H9 (cell line): ENCODE measurements around the gene MCHR2. TPM values are rescaled to one million over a fixed set of nuclear protein-coding genes. Genes with fewer than 3 reads are reported as not detected.

Experiments used
- DNase-seq: peaks from one replicate; pipeline ENCODE4 v3.0.0-alpha.2; 2017
- H2AFZ ChIP-seq: one replicate; pipeline ENCODE4 v1.6.1; 2013; ENCODE audit warnings: mild to moderate bottlenecking, low read length, control low read depth, moderate library complexity
- H2AK5ac ChIP-seq: 2 replicates; pipeline ENCODE4 v1.6.1; 2013; ENCODE audit warnings: low read length, control low read depth, mixed read lengths; ENCODE audit not compliant: insufficient read length
- H2BK120ac ChIP-seq: one replicate; pipeline ENCODE4 v1.6.1; 2013; ENCODE audit warnings: low read depth, mild to moderate bottlenecking, low read length, control low read depth, inconsistent platforms; ENCODE audit not compliant: poor library complexity, severe bottlenecking
- H2BK12ac ChIP-seq: 2 replicates; pipeline ENCODE4 v1.6.1; 2013; ENCODE audit warnings: low read length, control low read depth, mixed read lengths, low read depth; ENCODE audit not compliant: insufficient read length
- H2BK15ac ChIP-seq: 2 replicates; pipeline ENCODE4 v1.6.1; 2013; ENCODE audit warnings: low read depth, low read length, control low read depth
- H2BK20ac ChIP-seq: one replicate; pipeline ENCODE4 v1.6.1; 2013; ENCODE audit warnings: low read depth, mild to moderate bottlenecking, low read length, control low read depth, inconsistent platforms; ENCODE audit not compliant: poor library complexity, severe bottlenecking
- H2BK5ac ChIP-seq: 2 replicates; pipeline ENCODE4 v1.6.1; 2013; ENCODE audit warnings: low read length, control low read depth, mixed read lengths; ENCODE audit not compliant: insufficient read length
- H3K14ac ChIP-seq: 2 replicates; pipeline ENCODE4 v1.6.1; 2013; ENCODE audit warnings: low read length, control low read depth; ENCODE audit not compliant: insufficient read depth
- H3K18ac ChIP-seq: 2 replicates; pipeline ENCODE4 v1.6.1; 2013; ENCODE audit warnings: low read depth, mild to moderate bottlenecking, mixed read lengths, low read length, control low read depth; ENCODE audit not compliant: insufficient read length
- H3K23ac ChIP-seq: 2 replicates; pipeline ENCODE4 v1.6.1; 2013; ENCODE audit warnings: low read length, control low read depth, mixed read lengths, low read depth; ENCODE audit not compliant: insufficient read length
- H3K23me2 ChIP-seq: 2 replicates; pipeline ENCODE4 v1.6.1; 2013; ENCODE audit warnings: low read depth, mild to moderate bottlenecking, mixed read lengths, low read length, control low read depth; ENCODE audit not compliant: insufficient read length, poor library complexity, severe bottlenecking
- H3K27ac ChIP-seq: 2 replicates; pipeline ENCODE4 v1.5.1; 2013; ENCODE audit warnings: low read length, control low read depth, mixed read lengths, low read depth; ENCODE audit not compliant: insufficient read length
- H3K27me3 ChIP-seq: 2 replicates; pipeline ENCODE4 v1.6.1; 2013; ENCODE audit warnings: low read length, control low read depth, inconsistent platforms; ENCODE audit not compliant: insufficient read depth
- H3K4ac ChIP-seq: 2 replicates; pipeline ENCODE4 v1.6.1; 2013; ENCODE audit warnings: low read depth, mild to moderate bottlenecking, control low read depth, inconsistent platforms, low read length, moderate library complexity
- H3K4me1 ChIP-seq: 2 replicates; pipeline ENCODE4 v1.6.1; 2013; ENCODE audit warnings: low read length, control low read depth, inconsistent platforms; ENCODE audit not compliant: insufficient read depth
- H3K4me2 ChIP-seq: 2 replicates; pipeline ENCODE4 v1.6.1; 2013; ENCODE audit warnings: low read length, control low read depth, mixed read lengths; ENCODE audit not compliant: insufficient read length, insufficient read depth
- H3K56ac ChIP-seq: 2 replicates; pipeline ENCODE4 v1.6.1; 2013; ENCODE audit warnings: low read depth, mild to moderate bottlenecking, mixed read lengths, low read length, control low read depth; ENCODE audit not compliant: insufficient read length
- H3K79me1 ChIP-seq: 2 replicates; pipeline ENCODE4 v1.6.1; 2013; ENCODE audit warnings: low read depth, mild to moderate bottlenecking, moderate library complexity, low read length, control low read depth, inconsistent platforms; ENCODE audit not compliant: insufficient read depth, poor library complexity, severe bottlenecking
- H3K79me2 ChIP-seq: 2 replicates; pipeline ENCODE4 v1.6.1; 2013; ENCODE audit warnings: low read length, control low read depth, inconsistent platforms; ENCODE audit not compliant: insufficient read depth
- H3K9ac ChIP-seq: 2 replicates; pipeline ENCODE4 v1.6.1; 2013; ENCODE audit warnings: low read length, control low read depth, mixed read lengths; ENCODE audit not compliant: insufficient read length; ENCODE audit errors: extremely low read depth
- H3K9me3 ChIP-seq: one replicate; pipeline ENCODE4 v1.6.1; 2013; ENCODE audit warnings: low read depth, low read length, inconsistent platforms; ENCODE audit not compliant: control insufficient read depth
- H3T11ph ChIP-seq: one replicate; pipeline ENCODE4 v1.6.1; 2013; ENCODE audit warnings: mild to moderate bottlenecking, low read length, control low read depth, inconsistent platforms
- H4K20me1 ChIP-seq: one replicate; pipeline ENCODE4 v1.6.1; 2013; ENCODE audit not compliant: control insufficient read depth, insufficient read length, insufficient read depth
- H4K5ac ChIP-seq: 2 replicates; pipeline ENCODE4 v1.6.1; 2013; ENCODE audit warnings: low read depth, mild to moderate bottlenecking, mixed read lengths, low read length, control low read depth; ENCODE audit not compliant: insufficient read length
- H4K8ac ChIP-seq: replicated peaks from 2 replicates; pipeline ENCODE4 v1.6.1; 2013; ENCODE audit warnings: low read length, control low read depth, mixed read lengths, low read depth; ENCODE audit not compliant: insufficient read length
- H4K91ac ChIP-seq: 2 replicates; pipeline ENCODE4 v1.6.1; 2013; ENCODE audit warnings: low read depth, mild to moderate bottlenecking, moderate library complexity, mixed read lengths, low read length, control low read depth; ENCODE audit not compliant: insufficient read length
- H3K27ac Mint-ChIP-seq, 3 experiments: 2 replicates in 2 of 3; 3 replicates in 1 of 3; pipeline ENCODE4 v1.8.0; 2020 to 2021; ENCODE audit warnings: mixed read lengths in 3 of 3, mild to moderate bottlenecking in 1 of 3, moderate library complexity in 1 of 3
- H3K27me3 Mint-ChIP-seq: 2 replicates; pipeline ENCODE4 v1.8.0; 2021; ENCODE audit warnings: low read depth, mild to moderate bottlenecking, moderate library complexity, mixed read lengths
- H3K36me3 Mint-ChIP-seq, 3 experiments: 2 replicates in 2 of 3; 3 replicates in 1 of 3; pipeline ENCODE4 v1.8.0; 2020 to 2021; ENCODE audit warnings: low read depth in 3 of 3, mixed read lengths in 3 of 3; ENCODE audit not compliant: insufficient read depth in 1 of 3
- H3K4me1 Mint-ChIP-seq, 2 experiments: 2 replicates each; pipeline ENCODE4 v1.8.0; 2020; ENCODE audit warnings: mixed read lengths in 2 of 2
- H3K4me3 Mint-ChIP-seq, 2 experiments: 2 replicates in 1 of 2; 3 replicates in 1 of 2; pipeline ENCODE4 v1.8.0; 2020 to 2021; ENCODE audit warnings: mild to moderate bottlenecking in 2 of 2, mixed read lengths in 2 of 2, moderate library complexity in 1 of 2
- H3K9me3 Mint-ChIP-seq, 2 experiments: 2 replicates in 1 of 2; 3 replicates in 1 of 2; pipeline ENCODE4 v1.8.0; 2020; ENCODE audit warnings: mild to moderate bottlenecking in 2 of 2, mixed read lengths in 2 of 2, moderate library complexity in 1 of 2
- CTCF ChIP-seq: fragments of 200-600 bp; sonication (generic); conservative IDR thresholded peaks from 3 replicates; pipeline ENCODE4 v1.8.0; 2021; ENCODE audit warnings: antibody characterized with exemption, mild to moderate bottlenecking
- total RNA-seq: library from RNA; stranded (reverse); gene quantifications from 2 replicates; pipeline ENCODE4 v1.2.1, GENCODE V29; 2021

The MCHR2 gene
- total RNA-seq, 1 experiment from 2014 or later: not detected

GRCh38 chr6:99980741-99981140 lies 13.3 kb downstream of the MCHR2 start:
- no peak overlapping the region for H3T11ph ChIP-seq
- no peaks in the 10 kb centered on the region for H3K79me2 ChIP-seq
- H3K4me2 ChIP-seq: no peak overlapping the region
- H3K23ac ChIP-seq: no peak overlapping the region
- H3K27me3 Mint-ChIP-seq: no peaks in the 10 kb centered on the region; the same call in none of the 2 replicates
- no peak overlapping the region for H3K14ac ChIP-seq
- no peak overlapping the region for H2AFZ ChIP-seq
- TF ChIP-seq CTCF: no peak
- H4K8ac ChIP-seq: no peak overlapping the region
- H2BK15ac ChIP-seq: no peak overlapping the region
- peaks cover under 1% of the 10 kb centered on the region for H3K9me3 ChIP-seq
- no peak overlapping the region for H4K5ac ChIP-seq
- H3K36me3 Mint-ChIP-seq: peaks cover 0 to 2% (median 2%) of the 10 kb centered on the region in 3 experiments; a peak in 3 of 7 replicates
- no peak overlapping the region for H3K56ac ChIP-seq
- no peak overlapping the region for H3K4me3 Mint-ChIP-seq
- no peak overlapping the region for H2BK5ac ChIP-seq
- no peak overlapping the region for H3K27ac Mint-ChIP-seq
- no peak overlapping the region for H2BK20ac ChIP-seq
- no peak for DNase-seq
- H3K4me1 Mint-ChIP-seq: no peaks in the 10 kb centered on the region
- H4K91ac ChIP-seq: no peak overlapping the region
- no peaks in the 10 kb centered on the region for H3K27me3 ChIP-seq
- peaks cover 3 to 4% of the 10 kb centered on the region in 2 experiments; a peak in 4 of 5 replicates for H3K9me3 Mint-ChIP-seq
- H3K18ac ChIP-seq: no peak overlapping the region
- H3K4ac ChIP-seq: no peak overlapping the region
- H3K27ac ChIP-seq: no peak overlapping the region
- H3K23me2 ChIP-seq: no peaks in the 10 kb centered on the region
- H3K79me1 ChIP-seq: no peaks in the 10 kb centered on the region
- H2BK120ac ChIP-seq: no peak overlapping the region
- H2BK12ac ChIP-seq: no peak overlapping the region
- H4K20me1 ChIP-seq: no peaks in the 10 kb centered on the region
- H3K9ac ChIP-seq: no peak overlapping the region
- H2AK5ac ChIP-seq: no peak overlapping the region
- no peaks in the 10 kb centered on the region for H3K4me1 ChIP-seq
